Nephron (organoid): ENCODE measurements around the gene IVNS1ABP.

Experiments used
- H3K27ac Mint-ChIP-seq, 3 experiments: 2 replicates each; pipeline ENCODE4 v1.8.0; 2020; ENCODE audit warnings: mixed read lengths in 3 of 3, mild to moderate bottlenecking in 2 of 3, moderate library complexity in 1 of 3
- H3K27me3 Mint-ChIP-seq: 2 replicates; pipeline ENCODE4 v1.8.0; 2021; ENCODE audit warnings: low read depth, mild to moderate bottlenecking, moderate library complexity, mixed read lengths
- H3K36me3 Mint-ChIP-seq: 2 replicates; pipeline ENCODE4 v1.8.0; 2020; ENCODE audit warnings: low read depth, mixed read lengths
- H3K4me1 Mint-ChIP-seq: 2 replicates; pipeline ENCODE4 v1.8.0; 2020; ENCODE audit warnings: mixed read lengths
- H3K4me3 Mint-ChIP-seq, 3 experiments: 2 replicates each; pipeline ENCODE4 v1.8.0; 2020; ENCODE audit warnings: mild to moderate bottlenecking in 3 of 3, mixed read lengths in 3 of 3, moderate library complexity in 2 of 3
- H3K9me3 Mint-ChIP-seq: 2 replicates; pipeline ENCODE4 v1.8.0; 2020; ENCODE audit warnings: mixed read lengths
- CTCF ChIP-seq, 3 experiments: fragments of 200-600 bp; sonication (generic); IDR thresholded peaks; one replicate each; pipeline ENCODE4 v1.5.0; 2021; ENCODE audit warnings: antibody characterized with exemption in 3 of 3; ENCODE audit not compliant: unreplicated experiment in 3 of 3

IVNS1ABP gene

GRCh38 chr1:185288435-185288834, 28.6 kb downstream of the IVNS1ABP start:
- Mint-ChIP-seq H3K4me1 (no peaks in the 10 kb centered on the region), H3K4me3 (no peak overlapping the region), H3K27ac (no peak overlapping the region), H3K36me3 (peaks cover 42% of the 10 kb centered on the region), H3K9me3 (peaks cover 3% of the 10 kb centered on the region), H3K27me3 (no peaks in the 10 kb centered on the region)
- TF ChIP-seq CTCF (IDR thresholded peaks at IDR 0.05; ENCODE audit: unreplicated experiment in 3 of 3) = no peak

GRCh38 chr1:185287451-185287850, 29.6 kb downstream of the IVNS1ABP start:
- no peak for TF ChIP-seq CTCF (IDR thresholded peaks at IDR 0.05; ENCODE audit: unreplicated experiment in 3 of 3)
- Mint-ChIP-seq H3K4me3 (no peak overlapping the region), H3K36me3 (peaks cover 37% of the 10 kb centered on the region), H3K27ac (no peak overlapping the region), H3K4me1 (no peaks in the 10 kb centered on the region), H3K27me3 (no peaks in the 10 kb centered on the region), H3K9me3 (peaks cover 3% of the 10 kb centered on the region)

- H3K4me3 Mint-ChIP-seq = no peak overlapping the region
- no peaks in the 10 kb centered on the region for H3K27me3 Mint-ChIP-seq
- TF ChIP-seq CTCF (IDR thresholded peaks at IDR 0.05; ENCODE audit: unreplicated experiment in 3 of 3) = no peak
- H3K9me3 Mint-ChIP-seq = peaks cover 3% of the 10 kb centered on the region
- H3K36me3 Mint-ChIP-seq = peaks cover 50% of the 10 kb centered on the region
- no peaks in the 10 kb centered on the region for H3K4me1 Mint-ChIP-seq
- H3K27ac Mint-ChIP-seq = peak overlapping the region in 1 of 3 experiments; percentile 47
Observed at GRCh38 chr1:185284533-185285276, 32.3 kb downstream of the IVNS1ABP start.

GRCh38 chr1:185284116-185284515, 32.9 kb downstream of the IVNS1ABP start:
- Mint-ChIP-seq H3K4me1 (no peaks in the 10 kb centered on the region), H3K36me3 (peaks cover 51% of the 10 kb centered on the region), H3K9me3 (peaks cover 3% of the 10 kb centered on the region), H3K27me3 (no peaks in the 10 kb centered on the region), H3K4me3 (no peak overlapping the region), H3K27ac (peak overlapping the region in 1 of 3 experiments; percentile 47)
- no peak for TF ChIP-seq CTCF (IDR thresholded peaks at IDR 0.05; ENCODE audit: unreplicated experiment in 3 of 3)

- no peaks in the 10 kb centered on the region for H3K4me1 Mint-ChIP-seq
- no peak overlapping the region for H3K4me3 Mint-ChIP-seq
- H3K36me3 Mint-ChIP-seq = peaks cover 55% of the 10 kb centered on the region
- H3K27me3 Mint-ChIP-seq = no peaks in the 10 kb centered on the region
- TF ChIP-seq CTCF (IDR thresholded peaks at IDR 0.05; ENCODE audit: unreplicated experiment in 3 of 3) = no peak
- no peak overlapping the region for H3K27ac Mint-ChIP-seq
- H3K9me3 Mint-ChIP-seq = no peaks in the 10 kb centered on the region
Observed at GRCh38 chr1:185281245-185281644, 35.8 kb downstream of the IVNS1ABP start.

GRCh38 chr1:185280589-185280988, 36.5 kb downstream of the IVNS1ABP start:
- no peaks in the 10 kb centered on the region for H3K4me1 Mint-ChIP-seq
- H3K9me3 Mint-ChIP-seq = no peaks in the 10 kb centered on the region
- peaks cover 51% of the 10 kb centered on the region for H3K36me3 Mint-ChIP-seq
- no peaks in the 10 kb centered on the region for H3K27me3 Mint-ChIP-seq
- TF ChIP-seq CTCF (IDR thresholded peaks at IDR 0.05; ENCODE audit: unreplicated experiment in 3 of 3) = no peak
- no peak overlapping the region for H3K27ac Mint-ChIP-seq
- H3K4me3 Mint-ChIP-seq = no peak overlapping the region
